22Rv1 (cell line): ENCODE results near the gene NECAB3.

Experiments
- ZFX ChIP-seq: fragments of 450-650 bp; IDR thresholded peaks from 2 replicates; pipeline ENCODE4 v1.6.1; 2017; ENCODE audit warnings: antibody characterized with exemption, borderline replicate concordance
- TF ChIP-seq, protein P1 (sequence below): fragments of 450-650 bp; IDR thresholded peaks from 2 replicates; pipeline ENCODE4 v1.5.1; 2017; ENCODE audit warnings: mild to moderate bottlenecking

DNA sequence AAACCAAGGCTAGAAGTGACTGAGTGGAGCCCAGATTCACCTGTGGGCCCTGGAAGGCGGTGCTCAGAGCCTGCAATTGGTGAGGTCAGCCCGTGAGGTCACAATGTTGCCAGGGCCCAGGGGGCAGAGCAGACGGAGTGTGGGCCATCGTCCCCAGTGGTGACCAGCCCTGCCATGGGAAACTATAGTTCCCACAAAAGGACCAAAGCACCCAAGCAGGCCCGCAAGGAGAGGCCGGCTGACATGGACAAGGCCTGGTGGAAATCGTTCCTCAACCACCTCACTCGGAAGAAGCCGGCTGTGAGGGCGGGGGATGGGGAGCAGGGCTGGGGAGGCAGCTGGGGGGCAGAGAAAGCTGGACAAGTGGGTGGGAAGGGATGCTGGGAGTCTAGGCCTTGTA lies 12.1 kb downstream of the NECAB3 start, which contains the start of gene C20orf144:
- TF ChIP-seq, protein P1, sequence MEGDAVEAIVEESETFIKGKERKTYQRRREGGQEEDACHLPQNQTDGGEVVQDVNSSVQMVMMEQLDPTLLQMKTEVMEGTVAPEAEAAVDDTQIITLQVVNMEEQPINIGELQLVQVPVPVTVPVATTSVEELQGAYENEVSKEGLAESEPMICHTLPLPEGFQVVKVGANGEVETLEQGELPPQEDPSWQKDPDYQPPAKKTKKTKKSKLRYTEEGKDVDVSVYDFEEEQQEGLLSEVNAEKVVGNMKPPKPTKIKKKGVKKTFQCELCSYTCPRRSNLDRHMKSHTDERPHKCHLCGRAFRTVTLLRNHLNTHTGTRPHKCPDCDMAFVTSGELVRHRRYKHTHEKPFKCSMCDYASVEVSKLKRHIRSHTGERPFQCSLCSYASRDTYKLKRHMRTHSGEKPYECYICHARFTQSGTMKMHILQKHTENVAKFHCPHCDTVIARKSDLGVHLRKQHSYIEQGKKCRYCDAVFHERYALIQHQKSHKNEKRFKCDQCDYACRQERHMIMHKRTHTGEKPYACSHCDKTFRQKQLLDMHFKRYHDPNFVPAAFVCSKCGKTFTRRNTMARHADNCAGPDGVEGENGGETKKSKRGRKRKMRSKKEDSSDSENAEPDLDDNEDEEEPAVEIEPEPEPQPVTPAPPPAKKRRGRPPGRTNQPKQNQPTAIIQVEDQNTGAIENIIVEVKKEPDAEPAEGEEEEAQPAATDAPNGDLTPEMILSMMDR = no peak
- no peak for TF ChIP-seq ZFX
